HCT116 (cell line): ENCODE measurements around the gene TMC8. TPM values are rescaled to one million over a fixed set of nuclear protein-coding genes. Genes with fewer than 3 reads are reported as not detected.

ENCODE experiments used
- ATAC-seq: fragments of 200-7000 bp; cut with Tn5 transposase; 2 replicates; pipeline ENCODE4 v1.9.1; 2020; ENCODE audit warnings: mild to moderate bottlenecking, moderate library complexity
- BruUV-seq: library from RNA; stranded (reverse); fragments of 400-500 nt; replicated peaks from 2 replicates; lab custom pipeline; 2021; lab: Mats Ljungman, UMichigan
- CTCF ChIA-PET: fragments of 300-600 bp; sonication (Branson Sonifier 250); formaldehyde crosslinking; loops from one replicate; lab custom pipeline; 2021; ENCODE audit warnings: antibody characterized with exemption; lab: Charles Lee
- POLR2A ChIA-PET: fragments of 300-600, 350-600 bp; sonication (Branson Sonifier 250); formaldehyde crosslinking; loops from one replicate; lab custom pipeline; 2021; ENCODE audit warnings: antibody characterized with exemption; lab: Charles Lee
- RAD21 ChIA-PET, 2 experiments: fragments of 300-600 bp; sonication (Branson Sonifier 250); formaldehyde crosslinking; loops; one replicate each; lab custom pipeline; 2023; ENCODE audit warnings: low total read pairs in 2 of 2; ENCODE audit not compliant: uncharacterized antibody in 2 of 2, unreplicated experiment in 2 of 2, low non-redundant PET in 1 of 2; lab: Charles Lee
- DNase-seq: peaks from one replicate; pipeline ENCODE4 v3.0.0-alpha.2; 2010; ENCODE audit warnings: low read depth, low spot score
- H2AFZ ChIP-seq: fragments of 200-600 bp; shearing (Covaris generic), sonication (generic); 2 replicates; pipeline ENCODE4 v1.6.1; 2017; ENCODE audit warnings: low read depth, mixed run types, mixed read lengths, antibody characterized with exemption, low read length; ENCODE audit not compliant: poor library complexity, severe bottlenecking
- H3K27ac ChIP-seq: 2 replicates; pipeline ENCODE4 v1.5.1; 2012; ENCODE audit warnings: low read depth, low read length
- H3K27me3 ChIP-seq: fragments of 200-600 bp; sonication (generic); 2 replicates; pipeline ENCODE4 v1.6.1; 2016; ENCODE audit warnings: mixed run types, low read length, mixed read lengths; ENCODE audit not compliant: insufficient read depth
- H3K36me3 ChIP-seq, 2 experiments: fragments of 200-500 bp in 1 of 2; fragments of 200-600 bp in 1 of 2; sonication (Bioruptor generic) in 1 of 2; sonication (generic) in 1 of 2; 2 replicates each; pipeline versions ENCODE4 v1.5.1 to v1.6.1; 2014 to 2016; ENCODE audit warnings: low read length in 2 of 2, inconsistent platforms in 1 of 2, mixed read lengths in 1 of 2, mixed run types in 1 of 2; ENCODE audit not compliant: insufficient read depth in 2 of 2, control insufficient read depth in 1 of 2
- H3K4me1 ChIP-seq, 2 experiments: fragments of 200-600 bp in 1 of 2; sonication (generic) in 1 of 2; 2 replicates each; pipeline versions ENCODE4 v1.5.1 to v1.6.1; 2012 to 2017; ENCODE audit warnings: low read length in 2 of 2, inconsistent platforms in 1 of 2, mild to moderate bottlenecking in 1 of 2, mixed read lengths in 1 of 2, mixed run types in 1 of 2, moderate library complexity in 1 of 2; ENCODE audit not compliant: insufficient read depth in 2 of 2, control insufficient read depth in 1 of 2
- H3K4me2 ChIP-seq: fragments of 200-600 bp; sonication (generic); 2 replicates; pipeline ENCODE4 v1.6.1; 2017; ENCODE audit warnings: mixed run types, low read length, mixed read lengths
- H3K4me3 ChIP-seq, 2 experiments: fragments of 200-600 bp in 1 of 2; sonication (generic) in 1 of 2; replicated peaks in 1 of 2; 2 replicates each; pipeline ENCODE4 v1.5.1; 2011 to 2016; ENCODE audit warnings: low read length in 2 of 2, control low read depth in 1 of 2, low read depth in 1 of 2, mild to moderate bottlenecking in 1 of 2, mixed read lengths in 1 of 2, mixed run types in 1 of 2
- H3K79me2 ChIP-seq: fragments of 200-600 bp; sonication (generic); 2 replicates; pipeline ENCODE4 v1.6.1; 2017; ENCODE audit warnings: mild to moderate bottlenecking, mixed run types, low read length, moderate library complexity, mixed read lengths; ENCODE audit not compliant: insufficient read depth
- H3K9ac ChIP-seq: fragments of 200-600 bp; sonication (generic); 2 replicates; pipeline ENCODE4 v1.6.1; 2016; ENCODE audit warnings: low read length, mixed read lengths
- H3K9me2 ChIP-seq: fragments of 200-600 bp; sonication (generic), shearing (Covaris generic); 2 replicates; pipeline ENCODE4 v1.6.1; 2017; ENCODE audit warnings: mixed run types, mild to moderate bottlenecking, moderate library complexity; ENCODE audit not compliant: insufficient read depth
- H3K9me3 ChIP-seq, 2 experiments: fragments of 200-500 bp in 1 of 2; fragments of 200-600 bp in 1 of 2; sonication (Bioruptor generic) in 1 of 2; sonication (generic) in 1 of 2; 2 replicates each; pipeline ENCODE4 v1.6.1; 2014 to 2017; ENCODE audit warnings: low read length in 2 of 2, mixed read lengths in 2 of 2, inconsistent platforms in 1 of 2, low read depth in 1 of 2, mild to moderate bottlenecking in 1 of 2, mixed run types in 1 of 2, moderate library complexity in 1 of 2; ENCODE audit not compliant: control insufficient read depth in 1 of 2, insufficient read depth in 1 of 2
- H4K20me1 ChIP-seq: fragments of 200-600 bp; sonication (generic), shearing (Covaris generic); 2 replicates; pipeline ENCODE4 v1.6.1; 2017; ENCODE audit warnings: mixed run types, mild to moderate bottlenecking, moderate library complexity; ENCODE audit not compliant: insufficient read depth
- CBX3 ChIP-seq: IDR thresholded peaks from 2 replicates; pipeline ENCODE4 v1.6.1; 2012; ENCODE audit warnings: low read depth
- CEBPB ChIP-seq: IDR thresholded peaks from 2 replicates; pipeline ENCODE4 v1.6.1; 2012; ENCODE audit warnings: low read depth
- CTCF ChIP-seq, 3 experiments: fragments of 200-600 bp in 1 of 3; sonication (generic) in 1 of 3; IDR thresholded peaks in 2 of 3; conservative IDR thresholded peaks in 1 of 3; 2 replicates each; pipeline ENCODE4 v1.5.1; 2012 to 2017; ENCODE audit warnings: low read depth in 2 of 3, low read length in 2 of 3, antibody characterized with exemption in 1 of 3, borderline replicate concordance in 1 of 3, control low read depth in 1 of 3, mild to moderate bottlenecking in 1 of 3, mixed read lengths in 1 of 3, mixed run types in 1 of 3, moderate library complexity in 1 of 3; ENCODE audit not compliant: insufficient read depth in 1 of 3
- EGR1 ChIP-seq: IDR thresholded peaks from 2 replicates; pipeline ENCODE4 v1.6.1; 2012; ENCODE audit warnings: low read depth
- EZH2 ChIP-seq: fragments of 200-600 bp; sonication (generic); IDR thresholded peaks from 2 replicates; pipeline ENCODE4 v1.6.1; 2017; ENCODE audit warnings: antibody characterized with exemption, mixed run types
- EZH2phosphoT487 ChIP-seq: fragments of 200-600 bp; IDR thresholded peaks from 2 replicates; pipeline ENCODE4 v1.6.1; 2018; ENCODE audit warnings: antibody characterized with exemption, borderline replicate concordance
- JUND ChIP-seq: IDR thresholded peaks from 2 replicates; pipeline ENCODE4 v1.6.1; 2012
- MAX ChIP-seq: IDR thresholded peaks from 2 replicates; pipeline ENCODE4 v1.6.1; 2012
- POLR2AphosphoS5 ChIP-seq: IDR thresholded peaks from 2 replicates; pipeline ENCODE4 v1.6.1; 2011; ENCODE audit warnings: mild to moderate bottlenecking, low read depth, low read length, moderate library complexity
- REST ChIP-seq: IDR thresholded peaks from 2 replicates; pipeline ENCODE4 v1.6.1; 2012; ENCODE audit warnings: low read depth
- SRF ChIP-seq: IDR thresholded peaks from 2 replicates; pipeline ENCODE4 v1.6.1; 2012; ENCODE audit warnings: low read depth
- TCF7L2 ChIP-seq: IDR thresholded peaks from 2 replicates; pipeline ENCODE4 v1.7.0; 2011; ENCODE audit warnings: borderline replicate concordance, inconsistent platforms; ENCODE audit not compliant: insufficient read depth, insufficient read length; ENCODE audit errors: extremely low read depth
- YY1 ChIP-seq: IDR thresholded peaks from 2 replicates; pipeline ENCODE4 v1.6.1; 2011; ENCODE audit warnings: low read length, low read depth, moderate library complexity, mild to moderate bottlenecking; ENCODE audit not compliant: insufficient replicate concordance; ENCODE audit errors: extremely low read depth
- ZNF274 ChIP-seq: fragments of 200-500 bp; sonication (Bioruptor generic); IDR thresholded peaks from 2 replicates; pipeline ENCODE4 v1.6.1; 2014; ENCODE audit warnings: mild to moderate bottlenecking, low read depth, low read length, inconsistent platforms
- intact Hi-C: fragments of 100-400 bp; cut with micrococcal nuclease; formaldehyde crosslinking; loops from 2 replicates; pipeline ENCODE4 v1.10.0; 2022
- total RNA-seq: library from RNA; stranded (reverse); gene quantifications from one replicate; pipeline ENCODE4 v1.2.1, GENCODE V29; 2021; ENCODE audit not compliant: unreplicated experiment

Gene TMC8
- total RNA-seq, 1 experiment from 2014 or later = 7.8 TPM

GRCh38 chr17:78121801-78122215 lies 8.8 kb upstream of the TMC8 start:
- no peak for TF ChIP-seq EZH2
- no peak for TF ChIP-seq CTCF (IDR thresholded peaks at IDR 0.05 in 2 of 3, conservative IDR thresholded peaks at IDR 0.05 in 1 of 3; ENCODE audit: borderline replicate concordance in 1 of 3, insufficient read depth in 1 of 3, low read depth in 2 of 3, low read length in 2 of 3)
- TF ChIP-seq JUND = no peak
- no peak for TF ChIP-seq CBX3
- TF ChIP-seq, all 23 proteins: peak for 0
- no peaks in the 10 kb centered on the region for H4K20me1 ChIP-seq
- H3K27ac ChIP-seq = no peak overlapping the region
- no peak overlapping the region for H3K9ac ChIP-seq
- RAD21 ChIA-PET = no interaction called here
- DNase-seq = no peak
- no TSS peak for BruUV-seq
- no peaks in the 10 kb centered on the region for H3K27me3 ChIP-seq
- no peak for ATAC-seq
- CTCF ChIA-PET = no interaction called here
- H3K36me3 ChIP-seq = peaks cover 5 to 27% of the 10 kb centered on the region in 2 experiments; a peak in 3 of 4 replicates
- peaks cover 6% of the 10 kb centered on the region; the same call in 1 of the 2 replicates for H3K79me2 ChIP-seq
- H3K9me2 ChIP-seq = no peaks in the 10 kb centered on the region
- no peaks in the 10 kb centered on the region for H3K9me3 ChIP-seq
- peaks cover 0 to 3% of the 10 kb centered on the region in 2 experiments; a peak in 2 of 4 replicates for H3K4me1 ChIP-seq
- intact Hi-C loops = no loop called here
- no peak overlapping the region for H2AFZ ChIP-seq
- POLR2A ChIA-PET = no interaction called here
- no peak overlapping the region for H3K4me2 ChIP-seq
- no peak overlapping the region for H3K4me3 ChIP-seq

GRCh38 chr17:78122216-78122930 lies 8.2 kb upstream of the TMC8 start:
- BruUV-seq = no TSS peak
- H3K9me3 ChIP-seq = no peaks in the 10 kb centered on the region
- H3K9ac ChIP-seq = no peak overlapping the region
- H3K27ac ChIP-seq = no peak overlapping the region
- no peaks in the 10 kb centered on the region for H4K20me1 ChIP-seq
- H3K9me2 ChIP-seq = no peaks in the 10 kb centered on the region
- peaks cover 5 to 27% of the 10 kb centered on the region in 2 experiments; a peak in 3 of 4 replicates for H3K36me3 ChIP-seq
- intact Hi-C loops = no loop called here
- RAD21 ChIA-PET = no interaction called here
- H3K4me1 ChIP-seq = peaks cover 5 to 9% of the 10 kb centered on the region in 2 experiments; a peak in 3 of 4 replicates
- peaks cover 12% of the 10 kb centered on the region; the same call in 1 of the 2 replicates for H3K79me2 ChIP-seq
- POLR2A ChIA-PET = no interaction called here
- no peak overlapping the region for H2AFZ ChIP-seq
- CTCF ChIA-PET = no interaction called here
- ATAC-seq (no peak), DNase-seq (no peak)
- H3K27me3 ChIP-seq = no peaks in the 10 kb centered on the region
- no peak overlapping the region for H3K4me3 ChIP-seq
- H3K4me2 ChIP-seq = no peak overlapping the region
- no peak for TF ChIP-seq EZH2
- TF ChIP-seq MAX = no peak
- TF ChIP-seq CEBPB = no peak
- no peak for TF ChIP-seq YY1
- TF ChIP-seq REST = no peak
- no peak for TF ChIP-seq EGR1
- no peak for TF ChIP-seq ZNF274
- TF ChIP-seq EZH2phosphoT487 = no peak
- no peak for TF ChIP-seq SRF
- TF ChIP-seq TCF7L2 = no peak
- no peak for TF ChIP-seq POLR2AphosphoS5
